ENCODE data around the gene RPL10. TPM values are rescaled to one million over a fixed set of nuclear protein-coding genes. Genes with fewer than 3 reads are reported as not detected.

Gene RPL10
- total and polyA plus RNA-seq, 9 of the 15 experiments (the other 6 are each of a cell fraction or from before 2014, with no cell fraction given) = 3,774 to 7,600 (median 5,014) TPM

GRCh38 chrX:154397888-154398667 is at the start of gene RPL10 (continued):
- TF ChIP-seq TAF9B (IDR thresholded peaks at IDR 0.05; ENCODE audit: partially characterized antibody) = peak; percentile 97
- peak; percentile 20; the same call in 1 of the 2 replicates for TF ChIP-seq PHF21A (IDR thresholded peaks at IDR 0.05; ENCODE audit: borderline replicate concordance, low read depth)
- TF ChIP-seq, protein P1, sequence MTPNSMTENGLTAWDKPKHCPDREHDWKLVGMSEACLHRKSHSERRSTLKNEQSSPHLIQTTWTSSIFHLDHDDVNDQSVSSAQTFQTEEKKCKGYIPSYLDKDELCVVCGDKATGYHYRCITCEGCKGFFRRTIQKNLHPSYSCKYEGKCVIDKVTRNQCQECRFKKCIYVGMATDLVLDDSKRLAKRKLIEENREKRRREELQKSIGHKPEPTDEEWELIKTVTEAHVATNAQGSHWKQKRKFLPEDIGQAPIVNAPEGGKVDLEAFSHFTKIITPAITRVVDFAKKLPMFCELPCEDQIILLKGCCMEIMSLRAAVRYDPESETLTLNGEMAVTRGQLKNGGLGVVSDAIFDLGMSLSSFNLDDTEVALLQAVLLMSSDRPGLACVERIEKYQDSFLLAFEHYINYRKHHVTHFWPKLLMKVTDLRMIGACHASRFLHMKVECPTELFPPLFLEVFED (CRISPR knock-in tag; conservative IDR thresholded peaks at IDR 0.05) = peak; percentile 52; the same call in 1 of the 2 replicates
- peak; percentile 85 for TF ChIP-seq NFRKB (IDR thresholded peaks at IDR 0.05; ENCODE audit: low read depth)
- TF ChIP-seq, protein P2, sequence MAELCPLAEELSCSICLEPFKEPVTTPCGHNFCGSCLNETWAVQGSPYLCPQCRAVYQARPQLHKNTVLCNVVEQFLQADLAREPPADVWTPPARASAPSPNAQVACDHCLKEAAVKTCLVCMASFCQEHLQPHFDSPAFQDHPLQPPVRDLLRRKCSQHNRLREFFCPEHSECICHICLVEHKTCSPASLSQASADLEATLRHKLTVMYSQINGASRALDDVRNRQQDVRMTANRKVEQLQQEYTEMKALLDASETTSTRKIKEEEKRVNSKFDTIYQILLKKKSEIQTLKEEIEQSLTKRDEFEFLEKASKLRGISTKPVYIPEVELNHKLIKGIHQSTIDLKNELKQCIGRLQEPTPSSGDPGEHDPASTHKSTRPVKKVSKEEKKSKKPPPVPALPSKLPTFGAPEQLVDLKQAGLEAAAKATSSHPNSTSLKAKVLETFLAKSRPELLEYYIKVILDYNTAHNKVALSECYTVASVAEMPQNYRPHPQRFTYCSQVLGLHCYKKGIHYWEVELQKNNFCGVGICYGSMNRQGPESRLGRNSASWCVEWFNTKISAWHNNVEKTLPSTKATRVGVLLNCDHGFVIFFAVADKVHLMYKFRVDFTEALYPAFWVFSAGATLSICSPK (IDR thresholded peaks at IDR 0.05; ENCODE audit: borderline replicate concordance) = no peak
- no peak for TF ChIP-seq RBBP5 (IDR thresholded peaks at IDR 0.05; ENCODE audit: borderline replicate concordance, insufficient read depth, low read length, poor library complexity, severe bottlenecking)
- 0 out of 2 replicates have a peak, but pooled peaks have one; percentile 71 for TF ChIP-seq ZHX1 (conservative IDR thresholded peaks at IDR 0.05; ENCODE audit: low read length)
- TF ChIP-seq ZNF699 (CRISPR knock-in tag; IDR thresholded peaks at IDR 0.05; ENCODE audit: insufficient replicate concordance) = no peak
- no peak for TF ChIP-seq MIER1 (IDR thresholded peaks at IDR 0.05; ENCODE audit: low read depth)
- peak; percentile 30 for TF ChIP-seq HNRNPL (IDR thresholded peaks at IDR 0.05; ENCODE audit: low read depth, low read length)
- peak; percentile 97 for TF ChIP-seq RBFOX2 (IDR thresholded peaks at IDR 0.05; ENCODE audit: low read depth, low read length)
- TF ChIP-seq, protein P3, sequence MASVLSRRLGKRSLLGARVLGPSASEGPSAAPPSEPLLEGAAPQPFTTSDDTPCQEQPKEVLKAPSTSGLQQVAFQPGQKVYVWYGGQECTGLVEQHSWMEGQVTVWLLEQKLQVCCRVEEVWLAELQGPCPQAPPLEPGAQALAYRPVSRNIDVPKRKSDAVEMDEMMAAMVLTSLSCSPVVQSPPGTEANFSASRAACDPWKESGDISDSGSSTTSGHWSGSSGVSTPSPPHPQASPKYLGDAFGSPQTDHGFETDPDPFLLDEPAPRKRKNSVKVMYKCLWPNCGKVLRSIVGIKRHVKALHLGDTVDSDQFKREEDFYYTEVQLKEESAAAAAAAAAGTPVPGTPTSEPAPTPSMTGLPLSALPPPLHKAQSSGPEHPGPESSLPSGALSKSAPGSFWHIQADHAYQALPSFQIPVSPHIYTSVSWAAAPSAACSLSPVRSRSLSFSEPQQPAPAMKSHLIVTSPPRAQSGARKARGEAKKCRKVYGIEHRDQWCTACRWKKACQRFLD (CRISPR knock-in tag; IDR thresholded peaks at IDR 0.05) = no peak
- TF ChIP-seq RB1 (IDR thresholded peaks at IDR 0.05; ENCODE audit: low read depth) = peak; percentile 34
- no peak; the same call in 1 of the 2 replicates for TF ChIP-seq KLF13 (tag; IDR thresholded peaks at IDR 0.05; ENCODE audit: borderline replicate concordance, low read depth)
- TF ChIP-seq, protein P4, sequence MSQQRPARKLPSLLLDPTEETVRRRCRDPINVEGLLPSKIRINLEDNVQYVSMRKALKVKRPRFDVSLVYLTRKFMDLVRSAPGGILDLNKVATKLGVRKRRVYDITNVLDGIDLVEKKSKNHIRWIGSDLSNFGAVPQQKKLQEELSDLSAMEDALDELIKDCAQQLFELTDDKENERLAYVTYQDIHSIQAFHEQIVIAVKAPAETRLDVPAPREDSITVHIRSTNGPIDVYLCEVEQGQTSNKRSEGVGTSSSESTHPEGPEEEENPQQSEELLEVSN (IDR thresholded peaks at IDR 0.05; ENCODE audit: borderline replicate concordance in 1 of 2, extremely low read depth in 1 of 2, insufficient read depth in 1 of 2, insufficient read length in 1 of 2, low read depth in 1 of 2, low read length in 1 of 2, poor library complexity in 1 of 2, severe bottlenecking in 1 of 2) = peak; percentile 82 to 90
- no peak; the same call in 1 of the 2 replicates for TF ChIP-seq ZNF766 (CRISPR knock-in tag; conservative IDR thresholded peaks at IDR 0.05)
- TF ChIP-seq NEUROD1 (IDR thresholded peaks at IDR 0.05; ENCODE audit: borderline replicate concordance, low read depth, low read length, partially characterized antibody) = peak; percentile 52

Measured in K562 (cell line).